ENCODE measurements around the gene PLET1.

PLET1 gene

GRCh38 chr11:112274007-112274783, 13.5 kb upstream of the PLET1 start:
- TF ChIP-seq ZFX (IDR thresholded peaks at IDR 0.05; ENCODE audit: borderline replicate concordance): no peak
- TF ChIP-seq CTCF (IDR thresholded peaks at IDR 0.05): no peak
- no peak overlapping the region for H3K27ac ChIP-seq

GRCh38 chr11:112273066-112273465, 12.4 kb upstream of the PLET1 start:
- no peak overlapping the region for H3K27ac ChIP-seq
- no peak for TF ChIP-seq ZFX (IDR thresholded peaks at IDR 0.05; ENCODE audit: borderline replicate concordance)
- TF ChIP-seq CTCF (IDR thresholded peaks at IDR 0.05): no peak

- no peak overlapping the region; the same call in 1 of the 2 replicates for H3K27ac ChIP-seq
- TF ChIP-seq CTCF (IDR thresholded peaks at IDR 0.05) (no peak), ZFX (IDR thresholded peaks at IDR 0.05; ENCODE audit: borderline replicate concordance) (no peak)
Measured at GRCh38 chr11:112271242-112271641, 10.6 kb upstream of the PLET1 start.

GRCh38 chr11:112270551-112271180, 10.0 kb upstream of the PLET1 start:
- no peak for TF ChIP-seq ZFX (IDR thresholded peaks at IDR 0.05; ENCODE audit: borderline replicate concordance)
- TF ChIP-seq CTCF (IDR thresholded peaks at IDR 0.05): no peak

GRCh38 chr11:112269139-112269538, 8.5 kb upstream of the PLET1 start:
- TF ChIP-seq ZFX (IDR thresholded peaks at IDR 0.05; ENCODE audit: borderline replicate concordance): no peak
- TF ChIP-seq CTCF (IDR thresholded peaks at IDR 0.05): no peak

More at GRCh38 chr11:112270551-112271180, 10.0 kb upstream of the PLET1 start:
- peak overlapping the region; percentile 42 for H3K27ac ChIP-seq

GRCh38 chr11:112268406-112268805, 7.7 kb upstream of the PLET1 start:
- no peak for TF ChIP-seq ZFX (IDR thresholded peaks at IDR 0.05; ENCODE audit: borderline replicate concordance)
- TF ChIP-seq CTCF (IDR thresholded peaks at IDR 0.05): no peak
- H3K27ac ChIP-seq: no peak overlapping the region

More at GRCh38 chr11:112269139-112269538, 8.5 kb upstream of the PLET1 start:
- H3K27ac ChIP-seq: no peak overlapping the region

GRCh38 chr11:112267188-112267591, 6.5 kb upstream of the PLET1 start:
- H3K27ac ChIP-seq: no peak overlapping the region
- TF ChIP-seq ZFX (IDR thresholded peaks at IDR 0.05; ENCODE audit: borderline replicate concordance): no peak
- TF ChIP-seq CTCF (IDR thresholded peaks at IDR 0.05): no peak

Measured in 22Rv1 (cell line).